Kidney glomerular epithelial cell (primary cell): ENCODE data around the gene SEMA3G.

Experiments
- DNase-seq: peaks from one replicate; lab custom pipeline; 2025; lab: John Stamatoyannopoulos, UW

Gene SEMA3G

DNA sequence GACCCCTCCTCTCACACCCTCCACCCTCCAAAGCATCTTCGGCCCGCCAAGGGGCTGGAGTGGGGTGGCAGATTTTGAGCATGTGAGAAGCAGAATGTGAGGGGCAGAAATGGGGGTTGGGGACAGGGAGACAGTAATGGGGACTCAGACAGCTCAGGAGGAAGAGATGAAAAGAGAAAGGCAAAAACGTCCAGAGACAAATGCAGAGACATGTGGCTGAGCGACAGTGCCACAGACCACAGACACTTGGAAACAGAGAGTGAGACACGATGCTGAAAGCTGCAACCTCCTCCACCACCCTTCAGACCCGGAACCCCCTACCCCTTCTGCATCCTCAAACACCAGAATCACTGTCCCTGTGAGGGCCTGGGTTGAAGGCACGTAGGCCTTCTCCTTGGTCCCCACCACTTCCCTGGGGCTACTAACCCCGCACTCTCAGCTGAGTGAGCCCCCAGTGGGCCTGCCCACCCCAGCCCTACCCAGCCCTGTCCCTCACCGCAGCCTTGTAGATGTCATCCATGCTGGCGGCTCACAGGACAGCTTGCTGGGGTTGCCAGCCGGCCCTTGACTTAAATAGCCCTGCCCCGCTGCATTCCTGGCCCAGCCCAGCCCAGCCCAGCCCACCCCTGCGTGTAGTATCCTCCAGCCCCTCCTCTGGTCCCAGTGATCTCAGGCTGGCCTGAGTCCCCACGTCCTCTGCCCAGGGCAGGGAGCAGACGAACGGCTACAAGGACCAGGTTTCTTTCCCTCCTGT lies 8.8 kb upstream of the SEMA3G start, which contains the start of gene TNNC1:
Gene TNNC1, minus strand, starts transcription at position 546 of the 754 bp plus-strand sequence. Its CDS starts 26 bp downstream, at position 520.
- no peak for DNase-seq

DNA sequence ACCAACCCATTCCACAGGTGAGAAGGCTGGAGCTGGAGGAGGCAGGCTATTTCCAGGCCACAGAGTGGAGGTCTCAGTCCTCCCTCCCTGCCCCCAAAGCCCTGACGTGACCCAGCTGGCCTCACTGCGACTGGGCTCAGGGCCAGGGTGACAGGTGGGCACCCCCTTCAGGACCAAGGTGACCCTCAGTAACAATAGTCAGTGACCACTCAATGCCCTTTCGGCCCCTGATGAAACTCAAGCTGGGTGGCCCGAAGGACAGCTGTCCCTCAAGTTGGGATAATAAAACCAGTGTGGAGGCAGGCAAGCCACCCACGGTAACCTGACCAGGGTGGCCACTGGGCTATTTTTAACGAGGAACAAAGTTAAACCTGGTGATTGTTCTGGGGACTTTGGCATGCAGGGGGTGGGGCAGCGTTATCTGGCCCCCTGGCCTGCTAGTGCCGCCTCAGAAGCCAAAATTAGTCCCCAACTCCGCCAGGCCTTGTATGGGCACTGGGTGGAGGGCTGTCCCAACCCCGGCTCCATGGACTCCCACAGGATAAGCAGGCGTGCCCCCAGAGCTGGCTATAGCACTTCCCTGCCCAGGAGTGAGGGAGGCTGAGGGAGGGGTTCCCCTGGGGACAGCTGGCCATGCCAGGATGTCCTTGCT lies 7.8 kb upstream of the SEMA3G start:
- DNase-seq: no peak

DNA sequence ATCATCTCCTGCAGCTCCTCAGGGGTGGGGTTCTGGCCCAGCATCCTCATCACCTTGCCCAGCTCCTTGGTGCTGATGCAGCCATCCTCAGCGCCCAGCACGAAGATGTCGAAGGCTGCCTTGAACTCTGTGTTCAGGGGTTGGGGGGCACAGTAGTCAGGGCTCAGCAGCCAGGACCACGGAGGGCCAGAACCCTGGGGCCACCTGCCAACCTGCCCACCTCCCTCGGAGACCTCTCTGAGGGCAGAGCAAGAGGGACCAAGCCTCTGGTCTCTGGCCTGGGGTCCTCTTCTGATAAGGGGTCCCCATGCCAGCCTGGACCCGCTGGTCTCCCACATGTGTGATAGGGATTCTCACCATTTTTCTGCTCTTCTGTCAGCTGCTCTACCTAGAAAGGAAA lies 7.2 kb upstream of the SEMA3G start:
- DNase-seq: no peak

DNA sequence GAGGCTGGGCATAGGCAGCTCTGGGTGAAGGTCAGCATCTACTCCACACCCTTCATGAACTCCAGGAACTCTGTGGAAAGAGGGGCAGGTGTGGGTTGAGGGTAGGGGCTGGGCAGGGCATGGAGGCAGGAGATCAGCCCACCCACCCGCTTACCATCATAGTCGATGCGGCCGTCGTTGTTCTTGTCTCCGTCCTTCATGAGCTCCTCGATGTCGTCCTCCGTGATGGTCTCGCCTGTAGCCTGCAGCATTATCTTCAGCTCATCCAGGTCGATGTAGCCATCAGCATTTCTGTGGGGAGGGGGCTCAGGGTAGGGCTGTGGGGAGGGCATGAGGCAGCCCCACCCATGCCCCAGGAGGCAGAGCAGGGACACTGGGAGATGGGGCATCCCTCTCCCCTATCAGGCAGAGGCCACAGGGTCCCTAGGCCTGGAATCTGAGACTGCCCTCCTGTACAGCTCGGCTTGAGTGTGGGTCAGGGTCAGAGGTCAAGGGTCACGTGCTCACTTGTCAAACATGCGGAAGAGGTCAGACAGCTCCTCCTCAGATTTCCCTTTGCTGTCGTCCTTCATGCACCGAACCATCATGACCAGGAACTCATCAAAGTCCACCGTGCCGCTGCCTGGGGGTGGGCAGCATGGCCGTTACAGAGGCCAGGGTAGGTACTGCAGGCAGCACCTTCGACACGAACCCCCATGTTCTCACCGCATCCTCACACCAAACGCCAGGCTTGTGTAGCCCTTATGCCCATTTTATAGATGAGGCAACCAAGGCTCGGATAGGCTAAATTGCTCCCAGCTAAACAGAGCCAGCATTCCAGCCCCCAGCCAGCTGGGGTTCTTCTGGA lies 6.6 kb upstream of the SEMA3G start:
- no peak for DNase-seq

DNA sequence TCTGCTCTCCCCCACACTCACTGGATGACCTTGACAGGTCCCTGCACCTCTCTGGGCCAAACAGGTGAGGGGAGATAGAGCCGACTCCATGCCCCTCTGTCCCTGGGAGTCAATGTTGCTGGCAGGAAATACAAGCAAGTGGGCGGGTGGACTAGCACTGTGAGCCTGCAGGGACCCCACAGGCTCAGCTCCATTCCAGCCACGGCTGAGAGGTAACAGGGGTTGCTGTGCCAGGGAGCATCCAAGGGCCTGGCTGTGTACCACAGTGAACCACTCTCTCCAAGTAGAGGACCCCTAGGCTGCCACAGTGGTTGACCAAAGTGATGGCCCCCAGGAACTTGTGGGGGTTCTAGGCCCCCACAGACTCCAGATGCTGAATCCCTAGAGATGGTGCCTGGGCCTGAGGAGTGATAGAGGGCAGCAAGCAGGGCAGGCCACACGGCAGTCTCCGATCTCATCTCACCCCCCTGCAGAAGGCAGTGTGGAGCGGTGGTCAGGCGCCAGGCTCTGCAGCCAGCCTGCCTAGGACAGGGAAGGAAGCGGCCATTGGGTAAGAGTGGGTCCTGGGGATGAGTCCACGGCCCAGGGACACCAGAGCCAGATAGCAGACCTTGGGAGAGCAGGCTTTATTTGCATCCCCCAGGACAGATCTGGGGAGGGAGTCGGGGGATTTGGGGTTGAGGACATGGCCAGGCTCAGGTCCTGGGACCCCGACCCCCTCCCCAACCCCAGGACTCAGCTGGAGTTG lies 5.8 kb upstream of the SEMA3G start:
- no peak for DNase-seq

DNA sequence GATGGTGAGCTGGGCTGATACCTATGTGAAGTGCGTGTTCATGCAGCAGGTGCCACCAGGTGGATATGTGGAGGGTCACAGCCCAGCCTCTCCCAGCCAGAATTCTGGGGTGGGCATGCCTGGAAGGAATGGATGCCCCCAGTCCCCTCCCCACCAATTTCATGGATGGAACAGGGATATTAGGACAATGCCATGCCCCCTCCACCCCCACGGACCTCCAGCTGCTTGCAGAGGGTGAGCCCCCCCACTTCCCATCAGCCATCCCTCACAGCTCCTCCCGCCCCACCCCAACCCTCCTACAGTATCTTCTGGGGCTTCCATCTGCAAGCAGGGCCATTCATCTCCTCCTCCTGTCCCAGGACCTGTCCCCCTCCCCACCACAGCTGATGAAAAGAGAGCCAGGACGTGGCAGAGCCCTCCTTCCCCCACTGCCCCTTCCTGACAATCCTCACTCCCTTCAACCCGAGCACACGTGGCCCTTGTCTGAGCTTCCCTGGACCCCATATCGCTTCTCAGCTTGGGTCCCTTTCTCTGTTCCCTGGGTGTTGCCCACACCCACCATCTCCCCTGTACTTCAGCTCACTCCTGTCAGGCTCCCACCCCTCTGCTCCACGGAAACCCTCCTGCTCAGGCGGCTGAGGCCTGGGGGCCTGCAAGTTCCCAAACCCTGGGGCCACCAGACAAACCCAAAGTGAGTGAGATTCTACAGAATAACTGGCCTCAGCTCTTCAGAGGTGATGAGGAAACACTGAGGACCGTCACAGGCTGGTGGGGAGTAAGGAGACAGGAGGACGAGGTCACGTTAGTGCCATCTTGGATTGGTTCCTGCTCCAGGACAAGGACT lies 2.8 kb upstream of the SEMA3G start:
- no peak for DNase-seq

DNA sequence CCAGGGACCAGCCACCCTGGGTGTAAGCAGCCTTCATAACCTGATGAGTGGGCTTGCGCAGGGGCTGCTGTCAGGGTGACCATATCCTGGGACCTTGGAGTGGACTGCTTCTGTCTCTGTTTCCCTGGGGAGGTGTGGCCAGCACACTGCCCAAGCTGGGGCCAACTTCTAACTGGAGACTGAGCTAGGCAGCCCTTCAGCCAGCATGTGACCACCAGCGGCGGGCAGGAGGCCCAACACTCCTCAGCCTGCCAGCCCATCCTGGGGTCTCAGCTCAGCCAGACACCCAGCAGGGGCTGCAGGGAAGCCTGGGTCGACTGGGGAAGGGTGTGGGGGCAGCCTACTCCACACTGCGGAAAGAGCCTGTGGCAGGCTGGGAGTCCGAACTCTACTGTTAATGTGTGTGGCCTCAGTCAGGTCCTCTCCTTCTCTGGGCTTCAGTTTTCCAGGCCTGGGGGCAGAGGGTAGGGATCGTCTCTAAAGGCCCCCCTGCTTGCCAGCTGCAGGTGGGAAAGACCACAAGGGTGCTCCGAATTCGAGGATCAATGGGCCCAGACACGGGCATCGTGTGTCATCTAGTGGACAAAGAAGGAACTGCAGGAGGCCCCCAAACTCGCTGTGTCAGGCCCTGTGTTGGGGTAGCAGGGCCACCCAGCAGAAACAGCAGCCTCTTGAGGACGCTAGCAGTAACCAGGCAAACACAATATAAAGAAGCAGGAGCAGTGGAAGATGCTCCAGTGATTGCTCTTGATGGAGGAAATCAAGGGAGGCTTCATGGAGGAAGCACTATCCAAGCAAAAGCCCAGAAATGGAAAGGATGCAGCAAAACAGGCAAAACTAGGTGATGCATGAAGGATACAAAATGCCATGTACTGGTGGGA lies 2.0 kb upstream of the SEMA3G start:
- DNase-seq: peak; percentile 50

DNA sequence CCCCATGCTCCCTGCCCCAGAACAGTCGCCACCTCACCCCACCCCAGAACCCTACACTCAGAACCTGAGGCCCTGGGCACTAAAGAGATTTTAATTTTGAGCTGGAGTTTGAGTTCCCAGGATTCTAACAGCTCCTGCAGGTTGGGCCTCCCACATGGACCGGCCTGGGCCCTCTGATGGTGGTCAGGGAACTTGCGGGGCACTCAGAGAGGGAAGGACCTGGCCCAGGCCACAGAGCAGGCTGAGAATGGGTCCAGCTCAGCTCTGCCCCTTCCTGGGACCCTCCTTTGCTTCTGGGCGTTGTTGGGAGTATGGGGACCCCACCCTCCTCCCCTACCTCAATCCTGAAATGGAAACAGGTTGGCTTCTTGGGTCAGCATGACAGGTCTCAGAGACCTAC lies 1.1 kb upstream of the SEMA3G start:
- no peak for DNase-seq

DNA sequence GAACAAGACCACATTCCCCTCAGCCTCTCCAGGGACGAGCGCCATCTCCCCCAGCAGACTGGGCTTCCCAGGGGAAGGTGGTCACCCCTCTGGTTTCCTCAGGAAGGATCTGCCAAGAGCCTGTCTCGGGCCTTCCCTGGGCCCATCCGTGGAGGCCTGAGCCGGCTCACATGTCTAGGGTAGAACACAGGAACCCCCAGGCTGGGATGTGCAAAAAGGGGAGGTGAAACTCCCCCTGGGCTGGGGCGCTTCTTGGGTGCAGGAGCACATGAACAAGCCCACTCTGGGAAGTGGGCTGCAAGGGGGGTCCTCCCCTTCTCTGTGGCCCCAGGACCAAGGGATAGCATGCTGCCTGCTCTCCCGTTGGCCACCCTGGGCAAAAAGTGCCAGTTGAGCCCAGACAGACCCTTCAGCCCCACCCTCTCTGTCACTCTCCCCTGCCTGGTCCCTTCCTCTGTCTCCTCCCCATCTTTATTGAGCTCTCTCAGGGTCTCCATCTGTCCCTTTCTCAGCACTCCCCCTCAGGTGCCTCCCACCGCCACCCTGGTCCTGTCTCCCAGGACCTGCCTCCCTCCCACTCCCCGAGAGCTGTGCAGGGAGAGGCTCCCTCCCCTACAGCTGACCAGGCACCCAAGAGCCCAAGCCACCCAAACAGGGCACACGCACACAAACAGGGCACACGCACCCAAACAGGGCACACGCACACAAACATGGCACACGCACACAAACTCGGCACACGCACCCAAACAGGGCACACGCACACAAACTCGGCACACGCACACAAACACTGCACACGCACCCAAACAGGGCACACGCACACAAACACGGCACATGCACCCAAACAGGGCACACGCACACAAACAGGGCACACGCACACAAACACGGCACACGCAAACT lies 864 bp downstream of the SEMA3G start:
- no peak for DNase-seq

DNA sequence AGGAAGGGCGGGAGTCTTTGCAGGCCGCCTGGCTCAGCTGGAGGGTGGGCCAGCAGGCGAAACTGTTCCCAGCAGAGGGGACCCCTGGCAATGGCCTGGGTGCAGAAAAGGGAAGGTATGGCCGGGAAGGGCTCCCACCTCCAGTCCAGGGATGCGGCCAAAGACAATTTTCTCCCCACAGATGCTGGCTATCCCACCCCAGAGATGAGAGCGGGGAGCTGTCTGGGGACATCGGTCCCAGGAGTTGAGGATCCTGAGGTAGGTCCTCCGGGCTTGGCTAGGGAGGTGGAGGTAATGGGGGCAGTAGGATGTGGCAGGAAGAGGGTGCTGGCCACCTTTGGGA lies 1.7 kb downstream of the SEMA3G start:
- DNase-seq: no peak

DNA sequence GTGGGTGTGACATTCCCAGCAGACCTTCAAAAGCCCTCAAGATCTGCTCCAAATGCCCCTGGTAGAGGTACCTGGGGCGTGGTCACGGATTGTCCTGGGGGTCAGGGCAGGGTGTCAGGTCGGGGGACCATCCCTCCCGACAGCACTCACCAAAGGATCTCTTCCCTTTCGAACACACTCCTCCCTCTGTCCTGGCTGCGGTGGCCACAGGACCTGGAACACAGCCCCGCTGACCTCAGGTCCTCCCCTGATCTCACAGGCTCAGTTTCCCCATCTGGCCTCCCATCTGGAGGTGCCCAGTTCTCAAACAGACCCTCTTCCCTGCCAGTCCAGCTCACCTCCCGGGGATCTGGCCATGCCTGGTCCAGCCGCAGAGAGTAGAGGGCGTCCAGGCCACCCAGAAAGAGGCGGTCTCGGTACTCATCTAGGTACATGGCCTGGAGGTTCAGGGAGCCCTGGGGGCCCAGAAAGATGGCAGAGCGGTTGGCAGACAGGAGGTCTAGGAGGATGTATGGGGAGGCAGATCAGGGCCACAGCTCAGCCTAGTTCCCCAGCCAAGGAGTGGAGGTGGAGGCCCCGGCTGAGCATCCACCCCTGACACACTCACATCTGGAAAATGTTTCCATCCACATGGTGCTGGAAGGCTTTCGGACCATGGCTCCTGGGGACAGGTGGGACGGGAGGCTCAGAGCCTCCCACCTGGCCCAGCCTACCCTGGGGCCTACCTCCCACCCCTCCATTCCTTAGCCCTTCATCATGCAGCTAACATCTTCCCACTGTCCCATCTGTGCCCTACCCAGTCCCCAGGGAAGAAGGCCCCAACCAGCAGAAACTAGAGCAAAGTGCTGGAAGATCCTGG lies 2.3 kb downstream of the SEMA3G start:
- DNase-seq: no peak

DNA sequence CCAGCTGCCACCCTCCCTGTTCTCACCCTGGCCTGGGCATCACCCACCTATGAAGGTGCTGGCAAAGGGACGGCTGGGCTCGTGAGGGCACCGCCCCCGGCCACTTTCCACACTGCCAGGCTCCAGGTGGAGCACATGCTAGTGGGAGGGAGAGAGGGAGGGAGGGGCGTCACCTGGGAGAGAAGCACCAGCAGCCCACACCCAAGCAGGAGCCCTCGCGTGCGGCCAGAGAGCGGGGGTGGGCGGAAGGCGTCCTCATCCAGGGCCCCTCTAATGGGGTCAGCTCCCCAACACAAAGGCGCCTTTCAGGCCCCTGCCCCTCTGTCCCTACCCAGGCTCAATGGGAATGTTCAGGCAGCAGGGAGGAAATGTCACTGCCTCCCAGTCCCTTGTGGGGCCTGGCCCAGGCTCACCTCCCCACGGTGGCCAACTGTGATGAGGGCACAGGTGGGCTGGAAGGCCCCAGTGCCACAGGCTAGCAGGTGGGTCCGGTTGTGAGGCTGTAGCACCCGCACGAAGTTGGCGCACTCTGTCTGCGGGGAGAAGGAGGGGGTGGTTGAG lies 3.1 kb downstream of the SEMA3G start:
- no peak for DNase-seq

DNA sequence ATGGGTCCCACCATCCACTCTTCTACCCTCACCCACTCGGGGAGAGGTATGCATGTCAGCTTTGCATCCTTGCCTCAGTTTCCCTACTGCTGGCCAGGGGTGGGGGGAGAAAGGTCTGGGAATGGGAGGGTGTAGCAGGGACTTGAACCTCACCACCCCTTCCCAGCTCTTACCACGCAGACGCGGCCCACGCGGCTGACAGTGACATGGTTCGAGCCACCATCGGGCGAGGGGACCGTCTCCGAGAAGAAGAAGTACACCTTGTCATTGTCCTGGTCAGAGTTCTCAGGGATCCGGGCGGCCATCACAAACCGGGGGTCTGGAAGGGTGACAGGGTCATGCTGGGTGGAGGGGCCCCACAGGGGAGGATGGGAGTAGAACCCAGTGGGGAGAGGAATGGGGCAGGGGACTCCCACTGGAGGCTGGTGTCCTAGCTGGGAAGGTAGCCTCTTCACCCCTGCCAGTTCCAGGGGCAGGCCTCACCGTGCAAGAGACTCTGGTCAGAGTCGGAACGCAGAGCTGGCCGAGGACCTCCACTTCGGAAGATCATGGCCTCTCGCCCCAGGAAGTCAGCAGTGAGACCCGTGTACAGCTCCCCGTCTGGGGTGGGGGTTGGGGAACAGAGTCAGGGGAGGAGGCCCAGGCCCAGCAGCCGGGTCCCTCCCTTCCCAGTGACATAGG lies 3.7 kb downstream of the SEMA3G start:
- no peak for DNase-seq

DNA sequence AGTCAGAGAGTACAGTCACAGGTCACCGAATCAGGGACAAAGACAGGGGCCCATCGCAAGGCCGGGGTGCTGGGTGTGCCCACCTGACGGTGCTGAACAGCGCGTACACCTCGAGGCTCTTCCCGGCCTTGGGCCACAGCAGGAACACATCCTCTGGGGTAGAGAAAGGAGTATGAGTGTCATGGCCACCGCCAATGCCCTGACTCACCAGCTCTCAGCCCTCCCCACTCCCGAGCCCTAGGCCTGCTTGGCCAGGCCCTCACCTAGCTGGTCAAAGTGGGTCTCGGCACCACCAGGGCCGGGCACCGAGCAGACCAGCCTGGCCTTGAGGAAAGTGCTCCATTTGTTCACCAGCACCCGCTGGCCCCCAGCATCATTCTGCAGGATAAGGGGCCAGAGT lies 4.2 kb downstream of the SEMA3G start:
- no peak for DNase-seq

DNA sequence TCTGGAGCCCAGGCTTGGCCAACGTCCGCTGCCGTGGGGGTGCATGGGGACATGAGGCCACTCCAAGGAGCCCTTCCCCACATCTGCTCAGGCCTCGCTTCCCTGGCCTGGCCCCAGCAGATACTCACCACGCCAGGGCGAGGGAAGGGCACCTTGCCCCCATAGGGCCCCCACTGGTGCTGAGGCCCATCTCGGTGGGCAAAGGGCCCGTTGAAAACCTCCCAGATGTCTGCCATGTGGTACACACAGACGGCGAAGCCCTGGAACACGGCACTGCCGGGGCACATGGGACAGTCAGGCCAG lies 4.7 kb downstream of the SEMA3G start:
- DNase-seq: no peak

DNA sequence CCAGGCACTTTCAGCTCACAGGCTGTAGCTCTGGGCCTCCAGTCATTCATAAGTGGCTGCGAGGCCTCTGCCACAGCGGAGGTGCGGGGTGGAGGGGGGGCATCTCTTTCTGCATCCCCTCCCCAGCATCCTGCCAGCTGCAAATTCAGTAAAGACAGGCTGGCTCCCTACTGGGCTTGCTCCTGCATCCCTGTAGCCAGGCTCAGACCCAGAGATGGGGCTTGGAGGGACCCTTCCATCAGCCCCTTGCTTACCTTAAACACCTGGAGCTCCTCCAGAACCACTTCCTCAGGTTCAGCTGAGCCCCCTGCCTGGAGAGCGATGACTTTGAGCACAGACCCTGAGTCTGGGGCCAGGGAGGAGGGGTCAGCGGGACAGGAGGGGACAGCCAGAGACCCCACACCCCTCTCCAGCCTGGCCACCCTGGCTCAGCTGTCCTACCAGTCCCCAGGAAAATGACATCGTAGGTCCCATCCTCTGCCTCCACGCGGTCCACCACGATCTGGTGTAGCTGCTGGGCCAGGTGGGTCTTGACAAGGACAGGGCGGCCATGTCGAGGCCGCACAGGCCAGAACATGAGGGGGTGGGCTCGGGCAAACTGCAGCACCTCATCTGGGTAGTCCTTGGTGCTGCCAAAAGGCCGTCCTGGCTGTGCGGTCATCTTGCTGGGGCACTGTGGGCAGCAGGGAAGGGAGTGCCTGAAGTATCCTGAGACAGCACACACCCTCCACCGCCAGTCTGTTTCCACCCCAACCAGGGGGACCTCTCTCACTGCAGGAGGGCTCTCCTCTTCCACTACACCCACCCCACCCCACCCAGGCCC lies 5.3 kb downstream of the SEMA3G start:
- no peak for DNase-seq
